Fibroblast of mammary gland (primary cell): ENCODE measurements around the gene CSF1R.
"Not testable (repeated sequence)": the region's sequence is repeated elsewhere in the genome, so short reads cannot be mapped to it uniquely, and the experiment has no call there.

Experiments used
- DNase-seq: peaks from one replicate; pipeline ENCODE4 v3.0.0-alpha.2; 2010; ENCODE audit warnings: low read depth
- H3K4me3 ChIP-seq: 2 replicates; pipeline ENCODE4 v1.5.1; 2011; ENCODE audit warnings: low read depth, mild to moderate bottlenecking, low read length, moderate library complexity; ENCODE audit not compliant: control insufficient read depth
- TF ChIP-seq, protein P1 (sequence below): conservative IDR thresholded peaks from 2 replicates; pipeline ENCODE4 v1.5.1; 2011; ENCODE audit warnings: low read depth, low read length, inconsistent platforms; ENCODE audit not compliant: control insufficient read depth, insufficient read depth

CSF1R gene

GRCh38 chr5:150103678-150104549 lies 17.6 kb upstream of the CSF1R start:
- TF ChIP-seq, protein P1, sequence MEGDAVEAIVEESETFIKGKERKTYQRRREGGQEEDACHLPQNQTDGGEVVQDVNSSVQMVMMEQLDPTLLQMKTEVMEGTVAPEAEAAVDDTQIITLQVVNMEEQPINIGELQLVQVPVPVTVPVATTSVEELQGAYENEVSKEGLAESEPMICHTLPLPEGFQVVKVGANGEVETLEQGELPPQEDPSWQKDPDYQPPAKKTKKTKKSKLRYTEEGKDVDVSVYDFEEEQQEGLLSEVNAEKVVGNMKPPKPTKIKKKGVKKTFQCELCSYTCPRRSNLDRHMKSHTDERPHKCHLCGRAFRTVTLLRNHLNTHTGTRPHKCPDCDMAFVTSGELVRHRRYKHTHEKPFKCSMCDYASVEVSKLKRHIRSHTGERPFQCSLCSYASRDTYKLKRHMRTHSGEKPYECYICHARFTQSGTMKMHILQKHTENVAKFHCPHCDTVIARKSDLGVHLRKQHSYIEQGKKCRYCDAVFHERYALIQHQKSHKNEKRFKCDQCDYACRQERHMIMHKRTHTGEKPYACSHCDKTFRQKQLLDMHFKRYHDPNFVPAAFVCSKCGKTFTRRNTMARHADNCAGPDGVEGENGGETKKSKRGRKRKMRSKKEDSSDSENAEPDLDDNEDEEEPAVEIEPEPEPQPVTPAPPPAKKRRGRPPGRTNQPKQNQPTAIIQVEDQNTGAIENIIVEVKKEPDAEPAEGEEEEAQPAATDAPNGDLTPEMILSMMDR: no peak
- no peak overlapping the region for H3K4me3 ChIP-seq
- no peak for DNase-seq

GRCh38 chr5:150101023-150101422 lies 14.7 kb upstream of the CSF1R start:
- TF ChIP-seq, protein P1: no peak
- DNase-seq: no peak
- no peak overlapping the region for H3K4me3 ChIP-seq

GRCh38 chr5:150097152-150097551 lies 10.8 kb upstream of the CSF1R start:
- TF ChIP-seq, protein P1: no peak
- no peak for DNase-seq
- no peak overlapping the region for H3K4me3 ChIP-seq

GRCh38 chr5:150092159-150092787 lies 5.9 kb upstream of the CSF1R start:
- no peak for DNase-seq
- H3K4me3 ChIP-seq: no peak overlapping the region
- TF ChIP-seq, protein P1: no peak

DNA sequence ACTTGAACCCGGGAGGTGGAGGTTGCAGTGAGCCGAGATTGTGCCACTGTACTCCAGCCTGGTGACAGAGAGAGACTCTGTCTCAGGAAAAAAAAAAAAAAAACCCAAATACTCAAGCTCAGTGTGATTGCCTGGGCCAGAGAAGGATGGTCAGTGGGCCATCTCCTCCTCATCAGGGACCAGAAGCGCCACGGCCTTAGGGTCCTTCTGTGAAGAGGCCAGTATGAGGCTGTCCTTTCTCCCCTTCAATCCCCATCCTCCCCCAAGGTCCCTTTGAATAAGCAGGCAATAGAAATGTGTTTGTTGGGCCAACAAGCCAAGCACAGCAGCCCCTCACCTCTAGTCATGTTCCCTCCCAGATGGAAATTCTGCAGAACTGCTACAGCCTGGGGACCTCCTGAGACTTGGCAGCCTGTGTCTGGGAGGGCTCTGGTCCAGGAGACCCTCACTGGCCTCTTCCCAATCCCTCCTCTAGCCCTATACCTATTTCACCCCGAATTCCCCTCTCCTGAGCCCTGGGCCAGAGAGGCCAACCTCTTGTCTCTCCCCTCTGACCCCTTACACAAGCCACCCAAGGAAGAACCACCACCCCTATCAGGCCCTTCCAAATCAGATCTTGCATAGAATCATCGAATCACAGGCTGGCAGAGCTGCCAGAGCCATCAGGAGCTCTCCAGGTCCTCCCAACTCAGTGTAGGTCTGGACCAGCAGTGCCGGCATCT lies 1.0 kb downstream of the CSF1R start:
- TF ChIP-seq, protein P1: no peak
- no peak overlapping the region for H3K4me3 ChIP-seq
- DNase-seq: no peak

DNA sequence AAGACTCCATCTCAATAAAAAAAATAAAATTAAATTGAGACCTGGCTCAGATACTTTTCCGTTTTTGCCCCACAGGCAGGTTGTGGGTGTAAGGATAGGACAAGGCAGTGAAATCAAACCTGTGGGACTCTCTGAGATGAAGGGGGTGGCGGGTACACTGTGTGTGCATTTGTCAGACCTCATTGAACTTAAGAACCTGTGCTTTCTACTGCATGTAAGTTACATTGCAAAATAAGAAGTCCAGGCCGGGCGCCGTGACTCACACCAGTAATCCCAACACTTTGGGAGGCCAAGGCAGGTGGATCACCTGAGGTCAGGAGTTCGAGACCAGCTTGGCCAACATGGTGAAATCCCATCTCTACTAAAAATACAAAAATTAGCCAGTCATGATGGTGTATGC lies 1.6 kb downstream of the CSF1R start:
- not testable (repeated sequence) for DNase-seq, H3K4me3 ChIP-seq

DNA sequence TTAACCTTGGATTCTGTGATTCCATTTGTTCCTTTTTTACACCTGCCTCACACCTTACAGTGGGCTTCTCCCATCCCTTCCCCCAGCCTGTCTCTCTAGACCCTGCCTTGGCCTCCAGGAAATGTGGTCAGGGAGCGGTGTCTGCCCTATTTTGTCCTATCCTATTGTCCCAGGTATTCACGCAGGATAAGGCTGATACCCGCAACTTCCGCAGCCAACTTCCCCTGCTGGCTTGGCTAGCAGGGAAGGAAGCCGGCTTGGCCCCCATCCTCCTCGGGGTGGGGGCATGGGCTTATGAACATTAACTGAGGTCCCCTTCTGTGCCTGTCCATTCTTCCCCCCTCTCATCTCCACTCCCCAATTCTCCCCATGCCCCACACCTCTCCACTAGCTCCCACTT lies 3.5 kb downstream of the CSF1R start:
- TF ChIP-seq, protein P1: no peak
- H3K4me3 ChIP-seq: no peak overlapping the region
- DNase-seq: no peak
